Measurements from ENCODE around the gene MMP24OS.

The MMP24OS gene

GRCh38 chr20:35277531-35278395 is at the start of gene MMP24OS:
Gene MMP24OS (minus strand): TSS chr20:35278122. CDS start chr20:35277929, 193 bp downstream.
- Mint-ChIP-seq H3K4me1 (peaks cover 18% of the 10 kb centered on the region), H3K27me3 (ENCODE audit: low read depth, poor library complexity) (peaks cover 3% of the 10 kb centered on the region), H3K9me3 (no peaks in the 10 kb centered on the region), H3K36me3 (ENCODE audit: low read depth) (peaks cover 39% of the 10 kb centered on the region), H3K27ac (peak within 1 kb of the TSS; percentile 93), H3K4me3 (peak within 1 kb of the TSS; percentile 94)
- DNase-seq, result peak; percentile 93
- no peak for TF ChIP-seq CTCF (IDR thresholded peaks at IDR 0.05)

- Mint-ChIP-seq H3K4me1 (peaks cover 62% of the 10 kb centered on the region), H3K27me3 (ENCODE audit: low read depth, poor library complexity) (no peaks in the 10 kb centered on the region)
- DNase-seq, result no peak
Measured at GRCh38 chr20:35327074-35327976, 49.4 kb upstream of the MMP24OS start.

GRCh38 chr20:35326740-35327073 is 48.8 kb upstream of the MMP24OS start:
- no peak for DNase-seq
- Mint-ChIP-seq H3K4me1 (peaks cover 60% of the 10 kb centered on the region), H3K9me3 (no peaks in the 10 kb centered on the region), H3K36me3 (ENCODE audit: low read depth) (peaks cover 12% of the 10 kb centered on the region), H3K27me3 (ENCODE audit: low read depth, poor library complexity) (no peaks in the 10 kb centered on the region), H3K4me3 (no peak overlapping the region), H3K27ac (peak overlapping the region; percentile 79)
- no peak for TF ChIP-seq CTCF (IDR thresholded peaks at IDR 0.05)

More at GRCh38 chr20:35327074-35327976, 49.4 kb upstream of the MMP24OS start:
- TF ChIP-seq CTCF (IDR thresholded peaks at IDR 0.05), result no peak
- H3K4me3 Mint-ChIP-seq, result no peak overlapping the region
- H3K9me3 Mint-ChIP-seq, result no peaks in the 10 kb centered on the region
- H3K27ac Mint-ChIP-seq, result peak overlapping the region; percentile 29
- H3K36me3 Mint-ChIP-seq (ENCODE audit: low read depth), result peaks cover 12% of the 10 kb centered on the region

- peaks cover 54% of the 10 kb centered on the region for H3K4me1 Mint-ChIP-seq
Measured at GRCh38 chr20:35326021-35326739, 48.3 kb upstream of the MMP24OS start.

More at GRCh38 chr20:35326021-35326739, 48.3 kb upstream of the MMP24OS start:
- H3K9me3 Mint-ChIP-seq, result no peaks in the 10 kb centered on the region
- peak overlapping the region; percentile 79 for H3K27ac Mint-ChIP-seq
- H3K27me3 Mint-ChIP-seq (ENCODE audit: low read depth, poor library complexity), result no peaks in the 10 kb centered on the region
- DNase-seq, result no peak
- TF ChIP-seq CTCF (IDR thresholded peaks at IDR 0.05), result no peak
- H3K36me3 Mint-ChIP-seq (ENCODE audit: low read depth), result peaks cover 12% of the 10 kb centered on the region
- H3K4me3 Mint-ChIP-seq, result peak overlapping the region; percentile 56

Data from nephron progenitor cell (in vitro differentiated cells).